HEK293 (cell line): Measurements from ENCODE around the gene INPP1.

Experiments used
- CTCF ChIA-PET: fragments of 350-600 bp; formaldehyde crosslinking; extraction: SDS; loops from one replicate; lab custom pipeline; 2021; ENCODE audit warnings: antibody characterized with exemption; lab: Yijun Ruan, JAX
- POLR2A ChIA-PET: fragments of 300-600 bp; formaldehyde crosslinking; extraction: SDS; loops from one replicate; lab custom pipeline; 2020; ENCODE audit warnings: antibody characterized with exemption, inconsistent platforms; lab: Yijun Ruan, JAX
- H3K27ac ChIP-seq: fragments of 200-500 bp; sonication (Bioruptor generic); 2 replicates; pipeline ENCODE4 v1.5.1; 2014; ENCODE audit warnings: low read depth, low read length, control low read depth, inconsistent platforms; ENCODE audit errors: extremely low read depth
- H3K36me3 ChIP-seq, 2 experiments: fragments of 200-500 bp in 1 of 2; sonication (Bioruptor generic) in 1 of 2; 1 replicate in 1 of 2; 2 replicates in 1 of 2; pipeline ENCODE4 v1.5.1; 2014 to 2017; ENCODE audit warnings: inconsistent platforms in 2 of 2, low read length in 2 of 2; ENCODE audit not compliant: control insufficient read depth in 2 of 2, insufficient read depth in 1 of 2
- H3K4me1 ChIP-seq: fragments of 200-500 bp; sonication (Bioruptor generic); 2 replicates; pipeline ENCODE4 v1.5.1; 2014; ENCODE audit warnings: mild to moderate bottlenecking, low read length, inconsistent platforms; ENCODE audit not compliant: control insufficient read depth, insufficient read depth
- H3K4me3 ChIP-seq: 2 replicates; pipeline ENCODE4 v1.5.1; 2011; ENCODE audit warnings: low read depth, mild to moderate bottlenecking, control low read depth, low read length, moderate library complexity
- H3K9me3 ChIP-seq: fragments of 200-500 bp; sonication (Bioruptor generic); 2 replicates; pipeline ENCODE4 v1.5.1; 2014; ENCODE audit warnings: low read depth, low read length, inconsistent platforms; ENCODE audit not compliant: control insufficient read depth, insufficient read depth
- HOXA7 ChIP-seq: sonication (generic); formaldehyde crosslinking; IDR thresholded peaks from 2 replicates; pipeline ENCODE4 v1.8.1; 2022; ENCODE audit warnings: missing genetic modification reagents, borderline replicate concordance
- KLF7 ChIP-seq: fragments of 450-650 bp; formaldehyde crosslinking; IDR thresholded peaks from 2 replicates; pipeline ENCODE4 v1.5.1; 2016; ENCODE audit warnings: missing biosample characterization, missing genetic modification characterization, borderline replicate concordance
- MYNN ChIP-seq: fragments of 450-650 bp; formaldehyde crosslinking; IDR thresholded peaks from 2 replicates; pipeline ENCODE4 v1.5.1; 2016; ENCODE audit warnings: missing biosample characterization, missing genetic modification characterization, borderline replicate concordance
- MZF1 ChIP-seq: fragments of 450-650 bp; formaldehyde crosslinking; IDR thresholded peaks from 2 replicates; pipeline ENCODE4 v1.5.1; 2017; ENCODE audit warnings: missing biosample characterization, missing genetic modification characterization, borderline replicate concordance
- SALL2 ChIP-seq: fragments of 450-650 bp; formaldehyde crosslinking; IDR thresholded peaks from 2 replicates; pipeline ENCODE4 v1.5.0; 2017; ENCODE audit warnings: missing biosample characterization, mild to moderate bottlenecking, missing genetic modification characterization, borderline replicate concordance
- ZNF140 ChIP-seq: fragments of 450-650 bp; formaldehyde crosslinking; IDR thresholded peaks from 2 replicates; pipeline ENCODE4 v1.5.1; 2016; ENCODE audit warnings: missing biosample characterization, missing genetic modification characterization
- ZNF146 ChIP-seq: fragments of 450-650 bp; formaldehyde crosslinking; IDR thresholded peaks from 2 replicates; pipeline ENCODE4 v1.5.1; 2016; ENCODE audit warnings: missing biosample characterization, missing genetic modification characterization
- ZNF211 ChIP-seq: fragments of 450-650 bp; formaldehyde crosslinking; IDR thresholded peaks from 2 replicates; pipeline ENCODE4 v1.5.1; 2016; ENCODE audit warnings: low read depth, missing biosample characterization, missing genetic modification characterization
- ZNF214 ChIP-seq: fragments of 450-650 bp; formaldehyde crosslinking; IDR thresholded peaks from 2 replicates; pipeline ENCODE4 v1.5.1; 2017; ENCODE audit warnings: missing biosample characterization, mild to moderate bottlenecking, missing genetic modification characterization, borderline replicate concordance
- ZNF23 ChIP-seq: fragments of 450-650 bp; formaldehyde crosslinking; IDR thresholded peaks from 2 replicates; pipeline ENCODE4 v1.5.1; 2016; ENCODE audit warnings: missing biosample characterization, missing genetic modification characterization, borderline replicate concordance
- ZNF324 ChIP-seq: fragments of 450-650 bp; formaldehyde crosslinking; IDR thresholded peaks from 2 replicates; pipeline ENCODE4 v1.5.1; 2016; ENCODE audit warnings: missing biosample characterization, missing genetic modification characterization
- ZNF394 ChIP-seq: fragments of 450-650 bp; formaldehyde crosslinking; IDR thresholded peaks from 2 replicates; pipeline ENCODE4 v1.5.1; 2016; ENCODE audit warnings: missing biosample characterization, missing genetic modification characterization, mild to moderate bottlenecking, moderate library complexity, borderline replicate concordance
- ZNF404 ChIP-seq: fragments of 450-650 bp; formaldehyde crosslinking; IDR thresholded peaks from 2 replicates; pipeline ENCODE4 v1.5.1; 2017; ENCODE audit warnings: missing biosample characterization, missing genetic modification characterization
- ZNF514 ChIP-seq: fragments of 450-650 bp; formaldehyde crosslinking; IDR thresholded peaks from 2 replicates; pipeline ENCODE4 v1.5.1; 2016; ENCODE audit warnings: missing biosample characterization, missing genetic modification characterization
- ZNF530 ChIP-seq: fragments of 450-650 bp; formaldehyde crosslinking; IDR thresholded peaks from 2 replicates; pipeline ENCODE4 v1.5.1; 2016; ENCODE audit warnings: low read depth, missing biosample characterization, missing genetic modification characterization
- ZNF629 ChIP-seq: fragments of 450-650 bp; formaldehyde crosslinking; IDR thresholded peaks from 2 replicates; pipeline ENCODE4 v1.5.1; 2017; ENCODE audit warnings: missing biosample characterization, missing genetic modification characterization
- ZNF664 ChIP-seq: fragments of 450-650 bp; formaldehyde crosslinking; IDR thresholded peaks from 2 replicates; pipeline ENCODE4 v1.5.1; 2016; ENCODE audit warnings: missing biosample characterization, missing genetic modification characterization
- ZNF768 ChIP-seq: fragments of 450-650 bp; formaldehyde crosslinking; IDR thresholded peaks from 2 replicates; pipeline ENCODE4 v1.5.1; 2018; ENCODE audit warnings: missing biosample characterization, mild to moderate bottlenecking, missing genetic modification characterization
- ZSCAN30 ChIP-seq: fragments of 450-650 bp; IDR thresholded peaks from 2 replicates; pipeline ENCODE4 v1.5.1; 2018; ENCODE audit warnings: missing biosample characterization, mild to moderate bottlenecking, missing genetic modification characterization, moderate library complexity
- TF ChIP-seq, protein P1 (sequence below): fragments of 450-650 bp; IDR thresholded peaks from 2 replicates; pipeline ENCODE4 v1.5.1; 2018; ENCODE audit warnings: missing biosample characterization, mild to moderate bottlenecking, missing genetic modification characterization
- TF ChIP-seq, protein P2 (sequence below): fragments of 450-650 bp; formaldehyde crosslinking; IDR thresholded peaks from 2 replicates; pipeline ENCODE4 v1.5.1; 2016; ENCODE audit warnings: missing biosample characterization, missing genetic modification characterization
- TF ChIP-seq, protein P3 (sequence below): fragments of 450-650 bp; formaldehyde crosslinking; IDR thresholded peaks from 2 replicates; pipeline ENCODE4 v1.5.1; 2016; ENCODE audit warnings: missing biosample characterization, missing genetic modification characterization
- TF ChIP-seq, protein P4 (sequence below): fragments of 450-650 bp; formaldehyde crosslinking; IDR thresholded peaks from 2 replicates; pipeline ENCODE4 v1.5.1; 2016; ENCODE audit warnings: missing biosample characterization, missing genetic modification characterization
- TF ChIP-seq, protein P5 (sequence below): fragments of 450-650 bp; formaldehyde crosslinking; IDR thresholded peaks from 2 replicates; pipeline ENCODE4 v1.5.1; 2016; ENCODE audit warnings: missing biosample characterization, missing genetic modification characterization

INPP1 gene

DNA sequence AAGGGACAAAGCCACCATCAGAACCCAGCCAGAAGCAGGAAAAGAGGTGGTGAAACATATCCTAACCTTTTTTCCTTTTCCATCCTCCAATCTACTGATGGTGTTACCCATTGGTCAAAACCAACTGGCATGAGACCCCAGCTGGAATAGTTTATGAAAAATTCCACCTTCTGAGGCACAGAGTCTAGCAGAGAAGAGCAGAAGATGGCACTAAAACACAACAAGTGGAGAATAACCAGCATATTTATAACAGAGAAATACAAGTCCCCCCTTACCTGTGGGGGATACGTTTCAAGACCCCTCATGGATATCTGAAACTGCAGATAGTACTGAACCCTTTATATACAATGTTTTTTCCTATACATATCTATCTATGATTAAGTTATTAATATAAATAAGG lies 4.9 kb upstream of the INPP1 start (continued):
- no peak for TF ChIP-seq HOXA7
- no peak for TF ChIP-seq ZNF214 (tag by site-specific recombination)
- TF ChIP-seq, all 188 proteins: peak for 3

DNA sequence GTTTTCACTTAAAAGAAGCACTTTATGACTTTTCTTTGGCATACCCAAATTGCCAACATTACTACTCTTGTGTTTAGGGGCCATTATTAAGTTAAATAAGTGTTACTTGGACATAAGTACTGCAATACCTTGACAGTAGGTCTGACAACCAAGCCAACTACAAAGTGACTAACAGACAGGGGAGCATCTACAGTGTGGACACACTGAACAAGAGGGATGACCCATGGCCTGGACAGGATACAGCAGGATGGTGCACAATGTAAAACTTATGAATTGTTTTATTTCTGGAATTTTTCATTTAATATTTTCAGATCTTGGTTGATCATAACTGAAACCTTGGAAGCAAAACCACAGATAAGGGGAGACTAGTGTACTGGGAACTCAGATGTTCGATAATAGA lies 4.0 kb upstream of the INPP1 start:
- H3K4me1 ChIP-seq: 0 out of 2 replicates have a peak, but pooled peaks cover 2% of the 10 kb centered on the region
- no peaks in the 10 kb centered on the region for H3K9me3 ChIP-seq
- no peaks in the 10 kb centered on the region for H3K36me3 ChIP-seq
- H3K27ac ChIP-seq: no peak overlapping the region
- ChIA-PET POLR2A (no interaction called here), CTCF (no interaction called here)
- H3K4me3 ChIP-seq: no peak overlapping the region
- TF ChIP-seq ZNF664 (no peak), MYNN (tag by site-specific recombination) (no peak), ZNF211 (tag by site-specific recombination) (no peak), ZSCAN30 (tag by site-specific recombination) (no peak), ZNF394 (tag by site-specific recombination) (no peak), MZF1 (tag by site-specific recombination) (no peak), ZNF324 (tag by site-specific recombination) (no peak), ZNF530 (tag by site-specific recombination) (no peak), ZNF140 (tag by site-specific recombination) (no peak)
- TF ChIP-seq, protein P1, sequence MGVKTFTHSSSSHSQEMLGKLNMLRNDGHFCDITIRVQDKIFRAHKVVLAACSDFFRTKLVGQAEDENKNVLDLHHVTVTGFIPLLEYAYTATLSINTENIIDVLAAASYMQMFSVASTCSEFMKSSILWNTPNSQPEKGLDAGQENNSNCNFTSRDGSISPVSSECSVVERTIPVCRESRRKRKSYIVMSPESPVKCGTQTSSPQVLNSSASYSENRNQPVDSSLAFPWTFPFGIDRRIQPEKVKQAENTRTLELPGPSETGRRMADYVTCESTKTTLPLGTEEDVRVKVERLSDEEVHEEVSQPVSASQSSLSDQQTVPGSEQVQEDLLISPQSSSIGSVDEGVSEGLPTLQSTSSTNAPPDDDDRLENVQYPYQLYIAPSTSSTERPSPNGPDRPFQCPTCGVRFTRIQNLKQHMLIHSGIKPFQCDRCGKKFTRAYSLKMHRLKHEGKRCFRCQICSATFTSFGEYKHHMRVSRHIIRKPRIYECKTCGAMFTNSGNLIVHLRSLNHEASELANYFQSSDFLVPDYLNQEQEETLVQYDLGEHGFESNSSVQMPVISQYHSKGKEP: no peak

DNA sequence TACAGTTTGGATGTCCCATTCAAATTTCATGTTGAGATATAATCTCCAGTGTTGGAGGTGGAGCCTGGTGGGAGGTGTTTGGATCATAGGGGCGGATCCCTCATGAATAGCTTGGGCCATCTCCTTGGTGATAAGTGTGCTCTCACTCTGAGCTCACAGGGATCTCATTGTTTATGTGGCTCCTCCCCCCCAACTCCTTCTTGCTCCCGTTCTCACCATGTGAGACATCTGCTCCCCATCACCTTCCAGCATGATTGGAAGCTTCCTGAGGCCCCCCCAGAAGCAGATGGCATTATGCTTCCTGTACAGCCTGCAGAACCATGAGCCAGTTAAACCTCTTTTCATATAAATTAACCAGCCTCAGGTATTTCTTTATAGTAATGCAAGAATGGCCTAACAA lies 3.0 kb upstream of the INPP1 start:
- no peak overlapping the region for H3K27ac ChIP-seq
- POLR2A ChIA-PET: interaction anchor here (1.0 kb wide), 1 partner anchor 21 kb away, joined by 6 read pairs; the partner anchor contains the start of gene HIBCH
- no peaks in the 10 kb centered on the region for H3K9me3 ChIP-seq
- H3K4me3 ChIP-seq: no peak overlapping the region
- H3K36me3 ChIP-seq: no peaks in the 10 kb centered on the region
- CTCF ChIA-PET: interaction anchor here (0.6 kb wide), 1 partner anchor 296 kb away, joined by 3 read pairs; no protein-coding TSS in a partner anchor
- 0 out of 2 replicates have a peak, but pooled peaks cover 6% of the 10 kb centered on the region for H3K4me1 ChIP-seq
- TF ChIP-seq, protein P2, sequence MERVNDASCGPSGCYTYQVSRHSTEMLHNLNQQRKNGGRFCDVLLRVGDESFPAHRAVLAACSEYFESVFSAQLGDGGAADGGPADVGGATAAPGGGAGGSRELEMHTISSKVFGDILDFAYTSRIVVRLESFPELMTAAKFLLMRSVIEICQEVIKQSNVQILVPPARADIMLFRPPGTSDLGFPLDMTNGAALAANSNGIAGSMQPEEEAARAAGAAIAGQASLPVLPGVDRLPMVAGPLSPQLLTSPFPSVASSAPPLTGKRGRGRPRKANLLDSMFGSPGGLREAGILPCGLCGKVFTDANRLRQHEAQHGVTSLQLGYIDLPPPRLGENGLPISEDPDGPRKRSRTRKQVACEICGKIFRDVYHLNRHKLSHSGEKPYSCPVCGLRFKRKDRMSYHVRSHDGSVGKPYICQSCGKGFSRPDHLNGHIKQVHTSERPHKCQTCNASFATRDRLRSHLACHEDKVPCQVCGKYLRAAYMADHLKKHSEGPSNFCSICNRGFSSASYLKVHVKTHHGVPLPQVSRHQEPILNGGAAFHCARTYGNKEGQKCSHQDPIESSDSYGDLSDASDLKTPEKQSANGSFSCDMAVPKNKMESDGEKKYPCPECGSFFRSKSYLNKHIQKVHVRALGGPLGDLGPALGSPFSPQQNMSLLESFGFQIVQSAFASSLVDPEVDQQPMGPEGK (tag by site-specific recombination): 0 out of 2 replicates have a peak, but pooled peaks have one; percentile 24
- no peak for TF ChIP-seq ZNF404 (tag by site-specific recombination)
- TF ChIP-seq, protein P3, sequence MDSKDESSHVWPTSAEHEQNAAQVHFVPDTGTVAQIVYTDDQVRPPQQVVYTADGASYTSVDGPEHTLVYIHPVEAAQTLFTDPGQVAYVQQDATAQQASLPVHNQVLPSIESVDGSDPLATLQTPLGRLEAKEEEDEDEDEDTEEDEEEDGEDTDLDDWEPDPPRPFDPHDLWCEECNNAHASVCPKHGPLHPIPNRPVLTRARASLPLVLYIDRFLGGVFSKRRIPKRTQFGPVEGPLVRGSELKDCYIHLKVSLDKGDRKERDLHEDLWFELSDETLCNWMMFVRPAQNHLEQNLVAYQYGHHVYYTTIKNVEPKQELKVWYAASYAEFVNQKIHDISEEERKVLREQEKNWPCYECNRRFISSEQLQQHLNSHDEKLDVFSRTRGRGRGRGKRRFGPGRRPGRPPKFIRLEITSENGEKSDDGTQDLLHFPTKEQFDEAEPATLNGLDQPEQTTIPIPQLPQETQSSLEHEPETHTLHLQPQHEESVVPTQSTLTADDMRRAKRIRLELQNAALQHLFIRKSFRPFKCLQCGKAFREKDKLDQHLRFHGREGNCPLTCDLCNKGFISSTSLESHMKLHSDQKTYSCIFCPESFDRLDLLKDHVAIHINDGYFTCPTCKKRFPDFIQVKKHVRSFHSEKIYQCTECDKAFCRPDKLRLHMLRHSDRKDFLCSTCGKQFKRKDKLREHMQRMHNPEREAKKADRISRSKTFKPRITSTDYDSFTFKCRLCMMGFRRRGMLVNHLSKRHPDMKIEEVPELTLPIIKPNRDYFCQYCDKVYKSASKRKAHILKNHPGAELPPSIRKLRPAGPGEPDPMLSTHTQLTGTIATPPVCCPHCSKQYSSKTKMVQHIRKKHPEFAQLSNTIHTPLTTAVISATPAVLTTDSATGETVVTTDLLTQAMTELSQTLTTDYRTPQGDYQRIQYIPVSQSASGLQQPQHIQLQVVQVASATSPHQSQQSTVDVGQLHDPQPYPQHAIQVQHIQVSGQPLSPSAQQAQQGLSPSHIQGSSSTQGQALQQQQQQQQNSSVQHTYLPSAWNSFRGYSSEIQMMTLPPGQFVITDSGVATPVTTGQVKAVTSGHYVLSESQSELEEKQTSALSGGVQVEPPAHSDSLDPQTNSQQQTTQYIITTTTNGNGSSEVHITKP (tag by site-specific recombination): 0 out of 2 replicates have a peak, but pooled peaks have one; percentile 37
- TF ChIP-seq, protein P4, sequence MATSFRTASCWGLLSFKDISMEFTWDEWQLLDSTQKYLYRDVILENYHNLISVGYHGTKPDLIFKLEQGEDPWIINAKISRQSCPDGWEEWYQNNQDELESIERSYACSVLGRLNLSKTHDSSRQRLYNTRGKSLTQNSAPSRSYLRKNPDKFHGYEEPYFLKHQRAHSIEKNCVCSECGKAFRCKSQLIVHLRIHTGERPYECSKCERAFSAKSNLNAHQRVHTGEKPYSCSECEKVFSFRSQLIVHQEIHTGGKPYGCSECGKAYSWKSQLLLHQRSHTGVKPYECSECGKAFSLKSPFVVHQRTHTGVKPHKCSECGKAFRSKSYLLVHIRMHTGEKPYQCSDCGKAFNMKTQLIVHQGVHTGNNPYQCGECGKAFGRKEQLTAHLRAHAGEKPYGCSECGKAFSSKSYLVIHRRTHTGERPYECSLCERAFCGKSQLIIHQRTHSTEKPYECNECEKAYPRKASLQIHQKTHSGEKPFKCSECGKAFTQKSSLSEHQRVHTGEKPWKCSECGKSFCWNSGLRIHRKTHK: no peak
- no peak for TF ChIP-seq KLF7
- no peak for TF ChIP-seq ZNF146
- TF ChIP-seq ZNF629 (tag by site-specific recombination): 0 out of 2 replicates have a peak, but pooled peaks have one; percentile 38
- no peak for TF ChIP-seq ZNF23
- TF ChIP-seq ZNF514 (tag by site-specific recombination): no peak
- TF ChIP-seq, protein P5, sequence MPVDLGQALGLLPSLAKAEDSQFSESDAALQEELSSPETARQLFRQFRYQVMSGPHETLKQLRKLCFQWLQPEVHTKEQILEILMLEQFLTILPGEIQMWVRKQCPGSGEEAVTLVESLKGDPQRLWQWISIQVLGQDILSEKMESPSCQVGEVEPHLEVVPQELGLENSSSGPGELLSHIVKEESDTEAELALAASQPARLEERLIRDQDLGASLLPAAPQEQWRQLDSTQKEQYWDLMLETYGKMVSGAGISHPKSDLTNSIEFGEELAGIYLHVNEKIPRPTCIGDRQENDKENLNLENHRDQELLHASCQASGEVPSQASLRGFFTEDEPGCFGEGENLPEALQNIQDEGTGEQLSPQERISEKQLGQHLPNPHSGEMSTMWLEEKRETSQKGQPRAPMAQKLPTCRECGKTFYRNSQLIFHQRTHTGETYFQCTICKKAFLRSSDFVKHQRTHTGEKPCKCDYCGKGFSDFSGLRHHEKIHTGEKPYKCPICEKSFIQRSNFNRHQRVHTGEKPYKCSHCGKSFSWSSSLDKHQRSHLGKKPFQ: peak; percentile 76
- no peak for TF ChIP-seq SALL2 (tag by site-specific recombination)
- no peak for TF ChIP-seq ZNF768 (tag by site-specific recombination)
